T-helper 1 cell treated with Interleukin-12 subunit alpha and Interleukin-12 subunit beta and Interleukin-4 antibody, amounts not matched to agents 30 μg/mL and 1 μg/mL, for 36 hours (primary cell): ENCODE data around the gene PTPRD.

ENCODE experiments used
- H3K27ac Mint-ChIP-seq: one replicate; pipeline ENCODE4 v1.8.0; 2021; ENCODE audit warnings: mild to moderate bottlenecking, mixed read lengths
- H3K27me3 Mint-ChIP-seq: one replicate; pipeline ENCODE4 v1.8.0; 2021; ENCODE audit warnings: low read depth, mixed read lengths
- H3K36me3 Mint-ChIP-seq: one replicate; pipeline ENCODE4 v1.8.0; 2021; ENCODE audit warnings: low read depth, mixed read lengths
- H3K4me1 Mint-ChIP-seq: one replicate; pipeline ENCODE4 v1.8.0; 2021; ENCODE audit warnings: low read depth, mixed read lengths
- H3K4me3 Mint-ChIP-seq: one replicate; pipeline ENCODE4 v1.8.0; 2021; ENCODE audit warnings: mild to moderate bottlenecking, moderate library complexity, mixed read lengths
- H3K9me3 Mint-ChIP-seq: one replicate; pipeline ENCODE4 v1.8.0; 2021; ENCODE audit warnings: mixed read lengths

The PTPRD gene

DNA sequence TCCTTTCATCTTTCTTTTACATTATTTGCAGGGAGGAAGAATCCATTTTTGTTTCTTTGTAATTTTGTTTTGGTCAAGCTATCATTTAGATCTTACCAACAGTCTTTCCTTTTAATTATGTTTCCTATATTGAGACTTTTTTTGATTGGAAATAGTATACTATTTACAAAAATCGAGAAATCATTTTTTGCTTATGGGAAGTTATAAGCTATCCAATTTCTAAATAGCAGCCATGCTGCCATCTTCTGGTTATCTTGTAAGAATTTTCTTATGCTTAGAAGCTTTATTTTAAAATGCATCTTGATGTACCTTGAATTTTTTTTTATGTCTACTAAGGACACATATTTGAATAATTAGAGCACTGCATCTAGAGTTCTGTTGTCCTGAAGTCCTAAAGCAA, 821.2 kb downstream of the PTPRD start:
- Mint-ChIP-seq H3K27me3 (no peaks in the 10 kb centered on the region), H3K4me3 (no peak overlapping the region), H3K36me3 (no peaks in the 10 kb centered on the region), H3K27ac (no peak overlapping the region), H3K4me1 (no peaks in the 10 kb centered on the region), H3K9me3 (no peaks in the 10 kb centered on the region)

DNA sequence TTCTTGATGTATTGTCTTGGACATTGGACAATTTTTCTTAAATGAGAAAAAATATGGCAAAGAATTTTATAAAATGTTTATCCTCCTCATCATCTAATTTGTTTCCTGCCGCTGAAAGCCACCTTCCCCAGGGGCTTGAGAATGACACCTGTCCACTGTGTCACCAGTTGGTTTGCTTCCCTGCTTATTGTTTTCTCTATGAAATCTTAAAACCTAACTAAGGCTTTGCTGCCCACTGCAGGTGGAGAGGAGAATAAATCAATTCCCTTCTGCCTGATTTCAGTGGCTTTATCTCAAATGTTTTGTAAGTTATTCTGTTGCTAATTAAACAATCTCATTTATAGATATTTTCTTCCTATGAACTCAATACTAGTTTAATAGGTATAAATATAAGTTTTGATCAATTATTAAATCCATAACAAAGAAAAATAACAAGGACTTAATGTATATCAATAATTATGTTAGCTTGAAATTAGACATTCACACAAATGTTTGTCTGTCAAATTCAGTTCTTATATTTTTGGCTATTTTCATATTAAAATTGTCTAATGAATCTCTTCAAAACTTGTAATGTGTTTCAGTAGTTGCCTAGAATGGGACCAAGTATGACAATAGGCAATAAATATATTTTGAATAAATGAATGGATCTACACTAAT, 822.5 kb downstream of the PTPRD start:
- Mint-ChIP-seq H3K36me3 (no peaks in the 10 kb centered on the region), H3K27ac (no peak overlapping the region), H3K4me3 (no peak overlapping the region), H3K27me3 (no peaks in the 10 kb centered on the region), H3K9me3 (no peaks in the 10 kb centered on the region), H3K4me1 (no peaks in the 10 kb centered on the region)

DNA sequence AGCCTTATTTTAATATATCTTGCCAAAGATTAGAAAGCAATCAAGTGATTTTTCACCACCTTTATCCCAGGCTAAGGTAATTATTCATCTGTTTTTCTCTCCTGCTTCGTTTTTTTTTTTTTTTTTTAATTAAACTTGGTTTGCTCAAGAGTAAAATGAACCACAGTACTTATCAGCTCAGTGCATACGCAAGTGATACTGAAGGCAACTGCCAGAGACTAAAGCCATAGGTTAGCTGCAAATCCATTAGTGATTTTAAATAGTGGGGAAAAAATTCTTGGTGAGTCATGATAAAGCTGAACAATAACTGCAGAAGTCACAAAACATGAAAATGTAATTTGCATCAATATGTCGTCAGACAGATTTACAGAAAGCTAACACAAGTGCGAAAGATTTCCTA, 829.1 kb downstream of the PTPRD start:
- Mint-ChIP-seq H3K27ac (no peak overlapping the region), H3K4me1 (no peaks in the 10 kb centered on the region), H3K27me3 (no peaks in the 10 kb centered on the region), H3K9me3 (no peaks in the 10 kb centered on the region), H3K4me3 (no peak overlapping the region), H3K36me3 (no peaks in the 10 kb centered on the region)

DNA sequence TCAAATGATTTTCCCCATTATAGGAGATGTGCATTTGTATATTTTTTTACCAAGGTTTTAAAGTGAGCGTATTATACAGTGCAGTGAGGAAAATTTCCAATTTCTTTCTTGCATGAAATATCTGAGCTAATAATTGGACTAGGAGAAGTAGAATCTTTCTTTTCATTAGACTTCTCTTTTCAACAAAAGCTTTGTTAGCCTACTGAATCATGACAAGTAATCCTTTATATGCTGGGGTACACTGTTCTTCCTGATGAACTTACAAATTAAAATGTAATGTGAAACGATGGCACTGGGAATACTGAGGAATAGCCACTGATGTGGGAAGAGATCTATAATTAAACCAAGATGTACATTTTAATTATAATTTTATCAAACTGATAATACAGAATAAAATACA, 829.6 kb downstream of the PTPRD start:
- Mint-ChIP-seq H3K9me3 (no peaks in the 10 kb centered on the region), H3K27me3 (no peaks in the 10 kb centered on the region), H3K4me1 (no peaks in the 10 kb centered on the region), H3K27ac (no peak overlapping the region), H3K4me3 (no peak overlapping the region), H3K36me3 (no peaks in the 10 kb centered on the region)

DNA sequence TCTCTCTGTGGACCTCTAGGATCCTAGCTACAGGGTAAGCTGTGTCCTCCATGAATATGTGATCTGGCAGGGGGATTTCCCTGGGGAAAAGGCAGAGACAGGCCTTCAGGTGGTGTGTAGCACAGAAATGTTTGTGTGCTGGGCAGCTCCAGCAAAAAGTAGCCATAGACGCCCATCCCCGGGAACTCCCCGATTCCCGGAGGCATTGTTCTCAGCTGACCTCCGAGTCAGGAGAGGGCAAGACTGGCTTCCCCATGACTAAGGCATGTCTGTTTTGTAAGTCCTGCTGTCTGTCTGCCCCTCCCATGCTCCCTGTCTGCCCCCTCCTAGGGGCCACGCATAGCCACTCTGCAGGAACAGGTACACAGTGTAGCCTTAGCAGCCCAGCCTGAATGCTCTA, 834.5 kb downstream of the PTPRD start:
- Mint-ChIP-seq H3K36me3 (no peaks in the 10 kb centered on the region), H3K4me1 (no peaks in the 10 kb centered on the region), H3K4me3 (no peak overlapping the region), H3K27ac (no peak overlapping the region), H3K27me3 (no peaks in the 10 kb centered on the region), H3K9me3 (no peaks in the 10 kb centered on the region)

DNA sequence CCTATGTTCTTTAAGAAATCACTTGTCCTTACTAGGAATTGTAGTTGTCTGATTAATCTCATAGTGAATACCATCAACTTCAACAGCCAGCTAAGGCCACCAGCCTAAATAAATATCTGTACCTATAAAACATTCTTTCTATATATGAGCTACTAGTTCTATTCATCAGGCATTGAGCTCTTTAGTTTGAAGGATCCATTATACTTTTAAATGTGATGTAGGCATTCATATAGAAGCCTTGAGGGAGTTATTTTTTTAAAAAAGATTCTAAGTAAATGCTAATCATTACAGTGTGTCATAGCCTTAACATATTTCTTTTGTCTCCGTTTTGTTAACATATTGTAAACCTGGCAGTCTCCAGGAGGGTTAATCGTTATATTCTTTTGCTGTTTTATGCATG, 838.3 kb downstream of the PTPRD start:
- H3K4me1 Mint-ChIP-seq: no peaks in the 10 kb centered on the region
- H3K36me3 Mint-ChIP-seq: no peaks in the 10 kb centered on the region
- H3K27me3 Mint-ChIP-seq: no peaks in the 10 kb centered on the region
- H3K27ac Mint-ChIP-seq: no peak overlapping the region
- H3K9me3 Mint-ChIP-seq: no peaks in the 10 kb centered on the region
- H3K4me3 Mint-ChIP-seq: no peak overlapping the region

DNA sequence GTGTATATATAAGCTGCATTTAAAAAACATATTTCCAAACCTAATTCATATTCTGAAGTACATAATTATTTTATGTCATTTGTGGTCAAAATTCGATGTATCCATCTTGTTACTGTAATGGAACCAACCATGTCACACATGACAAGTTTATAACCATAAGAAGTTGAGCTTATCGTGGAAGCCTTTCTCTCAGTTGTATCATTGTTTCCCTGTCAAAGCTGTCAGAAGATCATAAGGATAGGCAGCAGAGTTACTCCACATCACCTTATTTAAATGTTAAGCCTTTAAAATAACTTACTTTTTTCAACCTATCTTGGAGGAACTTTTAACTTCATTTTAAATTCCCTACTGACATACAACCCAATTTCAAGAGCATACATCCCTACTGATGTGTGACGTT, 841.5 kb downstream of the PTPRD start:
- no peaks in the 10 kb centered on the region for H3K27me3 Mint-ChIP-seq
- no peaks in the 10 kb centered on the region for H3K9me3 Mint-ChIP-seq
- no peak overlapping the region for H3K4me3 Mint-ChIP-seq
- H3K36me3 Mint-ChIP-seq: no peaks in the 10 kb centered on the region
- H3K27ac Mint-ChIP-seq: no peak overlapping the region
- no peaks in the 10 kb centered on the region for H3K4me1 Mint-ChIP-seq

DNA sequence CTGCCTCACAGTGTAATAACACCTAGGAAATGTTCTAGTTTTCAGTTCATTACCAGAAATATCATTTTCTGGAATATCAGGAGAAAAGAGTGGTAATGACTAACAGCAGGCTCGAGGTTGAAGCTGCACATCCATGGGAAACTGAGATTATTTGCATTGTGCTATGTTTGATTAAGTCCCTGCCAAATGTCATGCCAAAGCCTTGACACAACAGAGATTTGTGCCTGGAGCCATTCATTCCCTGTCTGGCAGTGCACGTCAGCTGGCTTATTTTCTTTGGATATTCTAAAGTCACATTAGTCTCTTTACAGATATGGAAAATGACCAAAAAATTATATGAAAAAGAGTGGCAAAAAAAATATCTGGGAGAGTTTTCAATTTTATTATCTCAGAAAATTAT, 848.0 kb downstream of the PTPRD start:
- Mint-ChIP-seq H3K4me1 (no peaks in the 10 kb centered on the region), H3K27ac (no peak overlapping the region), H3K36me3 (no peaks in the 10 kb centered on the region), H3K27me3 (no peaks in the 10 kb centered on the region), H3K9me3 (no peaks in the 10 kb centered on the region), H3K4me3 (no peak overlapping the region)

DNA sequence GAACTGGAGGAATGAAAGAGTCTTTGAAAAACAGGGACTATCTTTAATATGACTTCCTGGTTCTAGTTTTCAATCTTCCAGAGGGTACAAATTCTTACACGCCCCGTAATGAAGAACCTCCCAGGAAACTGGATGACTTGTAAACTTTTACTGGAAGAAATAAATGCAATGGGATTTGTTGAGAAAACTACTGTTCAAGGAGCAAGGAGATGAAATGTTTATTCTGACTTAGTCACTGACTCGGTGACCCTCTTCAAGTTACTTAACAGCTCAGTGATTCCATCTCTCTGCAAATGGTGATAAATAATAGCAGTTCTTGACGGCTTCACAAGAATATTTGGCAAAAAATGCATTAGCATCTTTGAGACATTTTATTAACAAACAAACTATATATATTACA, 858.6 kb downstream of the PTPRD start:
- H3K36me3 Mint-ChIP-seq: no peaks in the 10 kb centered on the region
- H3K9me3 Mint-ChIP-seq: no peaks in the 10 kb centered on the region
- H3K27ac Mint-ChIP-seq: no peak overlapping the region
- H3K4me1 Mint-ChIP-seq: no peaks in the 10 kb centered on the region
- no peak overlapping the region for H3K4me3 Mint-ChIP-seq
- no peaks in the 10 kb centered on the region for H3K27me3 Mint-ChIP-seq

DNA sequence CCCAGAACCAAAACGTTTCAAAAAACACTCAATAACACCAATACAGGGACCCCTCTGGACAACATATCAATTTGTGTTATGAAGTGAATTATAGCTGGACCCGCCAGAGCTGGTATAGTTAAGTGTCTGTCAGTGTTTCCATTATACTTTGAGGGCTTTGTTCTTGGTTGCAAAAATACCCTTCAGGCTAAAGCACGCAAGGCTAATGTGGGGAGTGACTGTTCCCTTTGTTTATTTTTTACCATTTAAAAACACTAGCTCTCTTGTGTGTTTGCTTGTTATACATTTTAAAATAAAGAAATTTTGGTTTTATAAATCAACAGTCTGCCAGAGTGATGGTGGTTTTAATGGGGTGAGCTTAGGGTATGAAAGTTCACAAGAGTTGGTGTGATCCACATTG, 859.5 kb downstream of the PTPRD start:
- Mint-ChIP-seq H3K4me3 (no peak overlapping the region), H3K4me1 (no peaks in the 10 kb centered on the region), H3K36me3 (no peaks in the 10 kb centered on the region), H3K9me3 (no peaks in the 10 kb centered on the region), H3K27me3 (no peaks in the 10 kb centered on the region), H3K27ac (no peak overlapping the region)

DNA sequence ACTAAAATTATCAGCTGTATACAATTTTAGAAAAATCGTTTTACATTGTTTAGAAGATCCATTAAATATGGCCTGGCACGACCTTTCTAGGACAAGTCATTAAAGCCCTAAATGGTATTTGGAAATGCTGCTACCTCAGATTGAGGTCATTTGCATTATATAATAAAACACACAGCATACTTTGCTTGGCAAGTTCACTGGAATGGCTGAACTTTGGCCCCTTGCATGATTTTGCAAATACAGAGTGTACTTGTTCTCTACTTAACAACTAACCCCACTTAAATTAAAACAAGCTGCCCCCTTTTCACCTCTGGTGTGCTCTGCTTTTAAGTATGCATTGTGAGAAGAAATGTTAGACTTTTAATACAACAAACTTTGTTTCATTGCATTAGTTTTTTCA, 860.1 kb downstream of the PTPRD start:
- H3K27ac Mint-ChIP-seq: no peak overlapping the region
- H3K4me1 Mint-ChIP-seq: no peaks in the 10 kb centered on the region
- H3K27me3 Mint-ChIP-seq: no peaks in the 10 kb centered on the region
- H3K9me3 Mint-ChIP-seq: no peaks in the 10 kb centered on the region
- no peak overlapping the region for H3K4me3 Mint-ChIP-seq
- no peaks in the 10 kb centered on the region for H3K36me3 Mint-ChIP-seq

DNA sequence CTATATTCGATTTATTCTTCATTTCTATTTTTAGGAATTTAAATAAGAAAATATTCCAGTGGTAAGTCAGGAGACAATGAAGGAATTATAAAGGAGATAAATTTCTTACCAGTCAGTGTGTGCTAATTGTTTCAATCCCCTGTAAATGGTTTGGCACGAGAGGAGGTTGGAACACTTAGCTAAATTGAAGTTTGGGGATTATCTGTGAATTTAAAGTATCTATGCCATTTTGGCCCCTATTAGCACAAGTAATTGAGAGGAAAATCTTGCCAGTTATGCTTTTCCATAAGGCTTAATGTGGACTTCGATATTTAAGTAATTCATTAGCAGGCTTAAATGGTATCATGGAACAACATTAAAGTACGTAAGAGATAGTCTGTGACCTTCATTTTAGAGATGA, 860.8 kb downstream of the PTPRD start:
- H3K36me3 Mint-ChIP-seq: no peaks in the 10 kb centered on the region
- no peaks in the 10 kb centered on the region for H3K9me3 Mint-ChIP-seq
- no peaks in the 10 kb centered on the region for H3K4me1 Mint-ChIP-seq
- H3K4me3 Mint-ChIP-seq: no peak overlapping the region
- H3K27me3 Mint-ChIP-seq: no peaks in the 10 kb centered on the region
- H3K27ac Mint-ChIP-seq: no peak overlapping the region

DNA sequence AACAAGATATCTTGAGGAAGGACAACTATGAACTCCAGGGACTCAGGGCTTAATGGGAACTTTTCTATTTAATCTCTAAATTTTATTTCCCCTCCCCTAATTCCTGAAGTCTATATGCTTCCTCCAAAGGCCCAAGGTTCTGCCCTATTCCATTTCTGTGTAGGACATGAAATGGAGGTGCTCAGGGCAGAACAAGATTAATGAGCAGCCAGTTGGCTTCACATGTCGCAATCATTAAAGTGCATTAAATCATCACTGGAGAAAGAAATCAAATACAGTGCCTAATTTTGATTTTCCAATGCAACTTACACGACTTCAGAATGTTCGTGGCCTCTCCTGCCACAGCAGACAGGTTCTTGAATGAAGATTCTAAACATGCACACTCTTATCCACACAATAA, 862.1 kb downstream of the PTPRD start:
- no peaks in the 10 kb centered on the region for H3K36me3 Mint-ChIP-seq
- no peaks in the 10 kb centered on the region for H3K27me3 Mint-ChIP-seq
- no peak overlapping the region for H3K27ac Mint-ChIP-seq
- no peaks in the 10 kb centered on the region for H3K9me3 Mint-ChIP-seq
- no peaks in the 10 kb centered on the region for H3K4me1 Mint-ChIP-seq
- H3K4me3 Mint-ChIP-seq: no peak overlapping the region

DNA sequence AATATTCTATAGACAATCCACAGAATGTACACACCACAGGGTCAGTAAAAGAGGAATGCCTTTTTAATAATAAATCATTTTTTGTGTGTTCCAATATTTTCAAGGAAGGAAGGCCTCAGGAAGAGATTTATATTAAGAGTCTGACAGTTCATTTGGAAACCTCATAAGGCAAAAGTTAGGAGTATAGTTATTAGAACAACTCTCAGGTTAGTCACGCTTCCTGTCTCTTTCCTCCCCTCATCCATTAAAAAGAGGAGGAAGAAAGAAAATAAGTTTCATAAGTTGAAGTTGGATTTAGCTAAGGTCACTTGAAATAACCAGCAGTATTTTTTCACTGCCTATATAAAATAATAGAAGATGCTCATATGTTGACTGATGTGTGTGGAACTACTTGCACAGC, 863.2 kb downstream of the PTPRD start:
- Mint-ChIP-seq H3K4me3 (no peak overlapping the region), H3K27ac (no peak overlapping the region), H3K36me3 (no peaks in the 10 kb centered on the region), H3K4me1 (no peaks in the 10 kb centered on the region), H3K27me3 (no peaks in the 10 kb centered on the region), H3K9me3 (no peaks in the 10 kb centered on the region)

DNA sequence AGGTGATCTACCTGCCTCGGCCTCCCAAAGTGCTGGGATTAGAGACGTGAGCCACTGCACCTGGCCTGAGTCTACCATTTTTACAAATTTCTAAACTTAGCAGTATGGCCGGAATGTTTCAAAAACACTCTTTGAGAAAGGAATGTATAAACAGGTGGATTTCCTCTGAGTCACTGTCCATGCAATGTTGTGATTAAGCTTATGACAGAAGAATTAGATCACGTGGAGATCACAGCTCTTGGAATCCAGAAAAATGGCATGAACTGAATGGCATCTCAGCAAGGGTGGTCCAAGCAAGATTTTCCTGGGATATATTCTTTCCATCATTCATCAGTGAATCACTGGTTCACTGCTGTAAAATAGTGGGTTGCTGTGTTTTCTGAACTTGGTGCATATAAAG, 865.0 kb downstream of the PTPRD start:
- Mint-ChIP-seq H3K27me3 (no peaks in the 10 kb centered on the region), H3K4me3 (no peak overlapping the region), H3K27ac (no peak overlapping the region), H3K36me3 (no peaks in the 10 kb centered on the region), H3K4me1 (no peaks in the 10 kb centered on the region), H3K9me3 (no peaks in the 10 kb centered on the region)

DNA sequence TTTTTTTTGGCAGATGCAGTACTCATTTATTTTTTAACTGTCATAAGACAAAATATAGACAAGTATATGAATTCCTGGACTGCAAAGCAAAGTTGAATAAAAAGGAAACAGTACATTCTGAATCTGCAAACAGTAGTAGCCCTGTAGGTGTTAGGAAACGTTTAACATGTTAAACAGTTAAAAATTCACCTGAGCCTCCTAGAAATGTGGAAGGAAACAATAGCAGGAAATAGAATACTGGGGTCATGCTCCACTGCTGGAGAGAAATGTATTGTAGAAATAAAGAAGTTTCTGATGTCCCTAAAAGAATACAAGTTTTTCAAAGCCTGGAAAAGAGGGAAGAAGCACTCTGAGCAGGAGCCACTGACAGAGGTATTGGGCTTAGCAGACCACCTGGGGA, 866.0 kb downstream of the PTPRD start:
- peaks cover 3% of the 10 kb centered on the region for H3K9me3 Mint-ChIP-seq
- no peaks in the 10 kb centered on the region for H3K4me1 Mint-ChIP-seq
- H3K4me3 Mint-ChIP-seq: no peak overlapping the region
- H3K27ac Mint-ChIP-seq: no peak overlapping the region
- no peaks in the 10 kb centered on the region for H3K36me3 Mint-ChIP-seq
- no peaks in the 10 kb centered on the region for H3K27me3 Mint-ChIP-seq
